Activated CD4-positive, CD25-positive, alpha-beta regulatory T cell (primary cell): ENCODE measurements around the gene SSRP1.
"Not testable (repeated sequence)": the region's sequence is repeated elsewhere in the genome, so short reads cannot be mapped to it uniquely, and the experiment has no call there.

Experiments used
- DNase-seq, 4 experiments: peaks; one replicate each; lab custom pipeline; 2025; lab: John Stamatoyannopoulos, UW

The SSRP1 gene, protein sequence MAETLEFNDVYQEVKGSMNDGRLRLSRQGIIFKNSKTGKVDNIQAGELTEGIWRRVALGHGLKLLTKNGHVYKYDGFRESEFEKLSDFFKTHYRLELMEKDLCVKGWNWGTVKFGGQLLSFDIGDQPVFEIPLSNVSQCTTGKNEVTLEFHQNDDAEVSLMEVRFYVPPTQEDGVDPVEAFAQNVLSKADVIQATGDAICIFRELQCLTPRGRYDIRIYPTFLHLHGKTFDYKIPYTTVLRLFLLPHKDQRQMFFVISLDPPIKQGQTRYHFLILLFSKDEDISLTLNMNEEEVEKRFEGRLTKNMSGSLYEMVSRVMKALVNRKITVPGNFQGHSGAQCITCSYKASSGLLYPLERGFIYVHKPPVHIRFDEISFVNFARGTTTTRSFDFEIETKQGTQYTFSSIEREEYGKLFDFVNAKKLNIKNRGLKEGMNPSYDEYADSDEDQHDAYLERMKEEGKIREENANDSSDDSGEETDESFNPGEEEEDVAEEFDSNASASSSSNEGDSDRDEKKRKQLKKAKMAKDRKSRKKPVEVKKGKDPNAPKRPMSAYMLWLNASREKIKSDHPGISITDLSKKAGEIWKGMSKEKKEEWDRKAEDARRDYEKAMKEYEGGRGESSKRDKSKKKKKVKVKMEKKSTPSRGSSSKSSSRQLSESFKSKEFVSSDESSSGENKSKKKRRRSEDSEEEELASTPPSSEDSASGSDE

DNA sequence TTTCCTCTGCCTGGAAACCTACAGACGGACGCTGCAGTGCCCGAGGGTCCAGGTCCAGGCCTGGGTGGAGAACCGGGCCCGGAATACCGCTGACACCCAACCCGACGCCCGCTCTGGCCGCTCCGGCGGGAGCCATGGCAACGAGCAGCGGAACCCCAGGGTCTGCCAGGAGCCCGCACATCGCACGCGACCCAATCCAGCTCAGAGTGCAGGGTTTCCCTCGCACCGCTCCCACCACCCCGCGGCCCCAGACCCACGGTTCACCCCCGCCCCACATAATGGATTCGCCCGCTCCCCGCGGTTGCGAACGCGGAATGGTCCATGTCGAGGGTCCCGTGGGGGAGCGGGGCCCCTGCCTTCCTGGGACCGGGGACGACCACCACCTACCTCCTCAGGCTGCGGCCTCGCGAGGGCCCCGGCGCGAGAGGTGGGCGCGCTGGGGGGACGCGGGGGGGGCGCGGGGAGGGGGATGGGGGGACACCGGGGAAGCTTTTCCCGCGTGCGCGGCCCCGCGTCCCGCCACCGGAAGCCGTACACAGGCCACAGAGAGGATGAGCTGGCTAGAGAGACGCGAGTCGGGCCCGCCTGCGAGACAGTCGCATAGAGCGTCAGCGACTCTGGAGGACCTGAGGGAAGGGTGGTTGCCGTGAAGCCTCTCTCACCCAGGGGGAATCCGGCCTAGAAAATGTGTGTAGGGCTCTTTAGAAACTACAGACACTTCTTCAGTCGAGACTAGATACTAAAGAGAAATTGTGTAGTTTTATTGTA lies at the start of gene SSRP1:
Gene SSRP1, minus strand, starts transcription at position 550 of the 768 bp plus-strand sequence. CDS start 771 bp downstream, outside the sequence.
- DNase-seq: peak; percentile 61 to 80 (median 74)

DNA sequence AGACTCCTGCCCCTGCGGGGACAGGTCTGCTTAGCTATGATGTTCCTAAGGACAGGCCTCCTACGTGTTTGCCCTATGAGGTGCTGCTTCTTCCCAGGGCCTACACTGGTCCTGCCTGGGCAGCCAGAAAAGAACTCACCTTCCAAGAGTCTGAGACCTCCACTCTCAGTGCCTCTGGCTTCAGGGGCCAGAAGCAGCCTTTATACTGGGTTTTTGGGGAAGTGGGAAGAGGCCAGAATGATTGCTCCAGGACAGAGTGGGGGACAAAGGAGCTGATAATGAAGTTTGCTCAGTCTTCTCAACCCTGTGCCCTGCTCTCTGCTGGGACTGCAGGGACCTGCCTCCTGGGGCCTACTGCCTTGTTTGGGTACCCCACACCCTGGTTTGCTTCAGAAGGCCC lies 45.3 kb upstream of the SSRP1 start, which contains the start of gene PRG3:
Gene PRG3, minus strand, starts transcription at position 176 of the 400 bp plus-strand sequence. CDS start 442 bp downstream, outside the sequence.
- no peak for DNase-seq

DNA sequence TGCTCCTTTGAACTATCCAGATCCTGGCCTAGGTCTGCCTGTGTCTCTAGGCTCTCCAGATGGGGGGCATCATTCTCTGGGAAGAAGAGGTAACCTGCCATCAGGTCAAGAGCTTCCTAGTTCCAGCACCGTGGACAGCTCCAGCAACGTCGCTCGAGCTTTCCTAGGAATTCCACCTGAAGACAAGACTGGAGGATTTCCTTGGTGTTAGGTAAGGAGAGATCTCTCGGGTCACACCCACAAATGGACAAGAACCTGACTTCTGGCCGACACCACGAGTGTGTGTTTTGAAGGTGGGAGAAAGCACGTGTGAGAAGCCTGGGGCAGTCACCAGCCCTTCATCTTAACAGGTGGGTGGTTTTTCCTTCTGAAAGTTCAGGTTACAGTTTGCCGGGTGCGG lies 44.0 kb upstream of the SSRP1 start:
- DNase-seq: no peak

DNA sequence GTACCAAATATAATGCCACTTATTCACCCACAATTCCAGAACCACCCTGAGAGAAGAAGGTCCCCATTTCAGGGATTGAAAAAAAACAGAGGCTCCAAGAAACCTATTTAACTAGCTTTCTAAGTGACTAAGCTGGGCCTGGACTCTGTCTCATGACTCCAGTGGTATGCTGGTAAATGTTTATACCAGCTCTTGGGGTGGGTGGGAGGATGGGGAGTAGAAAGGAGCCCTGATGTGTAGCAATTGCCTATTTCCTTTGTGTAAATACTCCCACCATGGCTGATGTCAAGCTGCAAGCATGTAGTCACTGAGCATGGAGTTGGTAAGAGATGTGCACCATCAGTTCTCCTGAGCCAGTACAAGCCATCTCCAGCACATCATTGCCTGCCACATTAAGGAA lies 42.5 kb upstream of the SSRP1 start:
- no peak for DNase-seq

DNA sequence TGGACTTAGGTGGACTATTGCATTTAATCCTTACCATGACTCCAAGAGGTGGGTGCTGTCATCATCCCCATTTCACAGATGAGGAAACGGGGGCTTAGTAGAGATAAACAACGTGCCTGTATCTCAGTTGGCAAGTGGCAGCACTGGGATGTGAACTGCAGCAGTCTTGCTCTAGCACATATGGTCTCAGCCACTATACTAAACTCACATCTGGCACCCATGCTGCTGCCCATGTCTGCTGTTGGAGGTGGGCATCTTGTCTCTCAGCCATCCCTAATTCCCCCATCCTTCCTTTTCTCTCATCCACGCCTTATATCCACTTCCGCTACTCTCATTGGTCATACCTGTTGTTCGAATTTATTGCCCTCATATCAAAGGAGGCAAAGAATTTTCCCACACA lies 41.4 kb upstream of the SSRP1 start:
- DNase-seq: no peak

DNA sequence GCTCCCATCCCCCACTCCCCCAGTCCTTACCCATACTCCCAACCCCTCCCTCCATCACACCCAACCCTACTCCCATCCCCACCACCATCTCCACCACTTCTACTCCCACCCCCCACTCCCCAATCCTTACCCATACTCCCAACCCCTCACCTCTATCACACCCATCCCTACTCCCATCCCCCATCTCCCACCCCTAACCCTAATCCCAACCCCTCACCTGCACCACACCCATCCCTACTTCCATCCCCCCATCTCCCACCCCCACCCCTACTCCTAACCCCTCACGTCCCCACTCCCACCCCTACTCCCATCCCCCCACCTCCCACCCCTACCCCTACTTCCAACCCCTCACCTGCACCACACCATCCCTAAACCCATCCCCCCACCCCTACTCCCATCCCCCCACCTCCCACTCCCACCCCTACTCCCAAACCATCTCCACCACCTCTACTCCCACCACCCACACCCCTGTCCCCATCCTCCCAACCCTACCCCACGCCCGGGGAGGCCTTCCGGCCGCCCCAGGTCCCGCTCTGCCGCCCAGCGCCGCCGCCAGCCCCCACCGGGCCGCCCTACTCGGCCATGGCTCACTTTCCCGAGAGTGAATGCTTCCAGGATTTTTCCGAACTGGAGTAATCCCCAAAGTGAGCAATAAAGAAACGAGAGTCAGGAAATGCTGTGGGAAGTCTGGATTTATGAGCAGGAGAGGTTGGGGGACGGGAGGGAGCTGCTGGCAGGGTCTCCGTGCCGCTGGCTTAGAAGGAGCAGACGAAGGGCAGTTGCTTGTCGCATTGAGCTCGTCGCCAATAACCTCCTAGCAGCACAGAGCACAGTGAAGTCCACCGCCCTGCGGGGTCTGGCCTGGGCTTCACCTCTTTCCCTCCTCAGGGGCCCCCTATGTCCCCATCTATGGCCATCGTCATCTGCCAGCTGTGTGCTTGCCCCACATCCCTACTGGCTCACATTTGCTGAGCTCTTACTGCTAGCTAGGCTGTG lies 40.7 kb upstream of the SSRP1 start:
- no peak for DNase-seq

DNA sequence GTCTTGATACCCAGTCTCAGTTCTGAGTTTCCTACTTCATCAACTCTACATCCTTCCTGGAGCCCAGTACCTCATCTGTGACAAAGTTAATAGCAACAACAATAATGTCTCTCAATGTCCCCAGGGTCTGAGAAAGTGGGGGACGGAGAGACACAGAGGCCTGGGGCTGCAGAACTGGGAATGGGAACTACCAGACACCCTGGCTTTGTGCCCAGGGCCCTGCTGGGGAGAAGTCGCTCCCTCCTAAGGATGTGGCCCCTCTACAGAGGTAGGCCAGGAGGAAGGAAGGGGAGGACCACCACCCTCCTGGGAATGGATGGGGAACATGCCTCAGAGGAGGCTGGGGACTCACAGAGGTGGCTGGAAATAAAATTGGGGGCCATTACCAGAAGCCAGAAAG lies 39.8 kb upstream of the SSRP1 start:
- DNase-seq: no peak

DNA sequence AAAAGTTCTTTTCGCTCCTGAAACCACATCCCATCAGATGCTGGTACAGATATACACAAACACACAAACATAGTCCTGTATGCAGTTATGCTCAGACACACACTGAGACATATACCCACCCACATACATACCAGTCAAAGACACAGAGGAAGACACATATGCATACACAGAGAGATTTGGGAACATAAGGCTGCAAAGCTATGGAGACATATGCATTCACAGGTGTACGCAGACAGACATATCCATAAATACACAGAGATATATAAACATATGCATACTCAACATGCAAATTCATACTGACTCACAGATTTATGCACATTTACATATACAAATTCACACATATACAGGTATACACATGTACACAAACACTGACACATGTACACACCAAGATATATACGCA lies 39.3 kb upstream of the SSRP1 start:
- DNase-seq: no peak

DNA sequence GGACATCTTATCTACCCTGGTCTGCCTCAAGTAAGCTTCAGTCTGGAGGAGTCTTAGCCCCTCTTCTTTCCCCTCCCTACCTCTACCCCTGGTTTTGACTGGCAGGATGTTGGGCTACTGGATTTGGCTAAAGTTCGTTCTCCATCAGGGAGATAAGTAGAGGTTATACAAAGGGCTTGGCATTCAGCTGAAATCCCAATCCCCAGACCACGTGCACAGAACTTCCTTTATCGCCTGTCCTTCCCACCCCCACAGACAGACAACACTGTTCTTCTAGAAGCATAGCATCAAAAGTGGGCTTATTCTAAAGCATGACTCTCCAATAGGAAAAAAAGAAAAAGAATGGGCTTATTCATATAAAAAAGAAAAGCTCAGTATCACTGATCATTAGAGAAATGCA lies 37.5 kb upstream of the SSRP1 start:
- DNase-seq: no peak

DNA sequence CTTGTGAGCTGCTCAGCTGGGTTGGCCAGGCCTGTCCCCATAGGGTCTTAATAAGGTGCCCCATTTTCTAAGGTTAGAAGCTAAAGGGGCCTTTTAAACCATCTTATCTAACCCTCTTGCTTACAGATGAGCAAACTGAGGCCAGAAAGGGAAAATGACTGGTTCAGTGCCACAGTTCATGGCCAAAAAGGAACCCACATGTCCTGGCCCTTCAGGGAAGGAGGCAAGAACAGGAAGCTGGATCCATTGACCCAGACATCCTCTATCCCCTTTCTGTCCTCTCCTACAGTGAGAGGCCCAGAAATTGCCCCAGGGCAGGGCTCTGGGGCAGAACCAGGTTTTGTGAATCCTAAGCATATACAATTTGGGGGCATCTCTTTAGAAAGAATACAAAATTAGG lies 35.2 kb upstream of the SSRP1 start:
- no peak for DNase-seq

DNA sequence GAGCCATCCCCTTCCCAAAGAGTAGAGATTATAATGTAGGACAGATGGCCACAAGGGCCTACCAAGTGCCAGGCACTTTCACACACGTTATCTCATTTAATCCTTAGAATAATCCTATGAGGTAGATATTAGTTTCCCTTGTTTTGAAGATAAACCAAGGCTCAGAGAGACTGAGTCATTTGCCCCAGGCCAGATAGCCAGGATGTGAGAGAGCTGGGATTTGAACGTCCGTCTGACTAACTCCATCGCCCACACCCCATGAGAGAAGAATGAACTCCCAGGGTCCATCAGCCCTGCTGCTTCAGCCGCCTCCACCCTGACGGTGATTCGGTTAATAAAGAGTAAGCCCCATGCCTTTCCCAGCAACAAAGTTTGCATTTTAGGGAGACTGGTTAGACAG lies 34.6 kb upstream of the SSRP1 start:
- DNase-seq: no peak

DNA sequence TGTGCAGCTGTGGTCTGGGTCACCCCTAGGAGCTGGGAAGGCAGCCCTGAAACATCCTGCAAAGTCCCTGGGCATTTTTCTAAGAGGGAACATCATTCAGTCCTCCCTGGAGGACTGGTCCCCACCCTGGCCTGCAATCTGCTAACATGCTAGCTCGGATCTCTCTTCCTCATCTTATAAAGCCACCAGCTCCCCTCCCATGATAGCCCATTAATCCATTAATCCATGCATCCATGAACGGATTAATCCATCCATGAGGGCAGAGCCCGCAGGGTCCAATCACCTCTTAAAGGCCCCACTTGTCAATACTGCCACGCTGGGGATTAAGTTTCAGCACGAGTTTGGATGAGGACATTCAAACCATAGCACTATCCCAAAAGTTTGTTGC lies 33.1 kb upstream of the SSRP1 start:
- no peak for DNase-seq

DNA sequence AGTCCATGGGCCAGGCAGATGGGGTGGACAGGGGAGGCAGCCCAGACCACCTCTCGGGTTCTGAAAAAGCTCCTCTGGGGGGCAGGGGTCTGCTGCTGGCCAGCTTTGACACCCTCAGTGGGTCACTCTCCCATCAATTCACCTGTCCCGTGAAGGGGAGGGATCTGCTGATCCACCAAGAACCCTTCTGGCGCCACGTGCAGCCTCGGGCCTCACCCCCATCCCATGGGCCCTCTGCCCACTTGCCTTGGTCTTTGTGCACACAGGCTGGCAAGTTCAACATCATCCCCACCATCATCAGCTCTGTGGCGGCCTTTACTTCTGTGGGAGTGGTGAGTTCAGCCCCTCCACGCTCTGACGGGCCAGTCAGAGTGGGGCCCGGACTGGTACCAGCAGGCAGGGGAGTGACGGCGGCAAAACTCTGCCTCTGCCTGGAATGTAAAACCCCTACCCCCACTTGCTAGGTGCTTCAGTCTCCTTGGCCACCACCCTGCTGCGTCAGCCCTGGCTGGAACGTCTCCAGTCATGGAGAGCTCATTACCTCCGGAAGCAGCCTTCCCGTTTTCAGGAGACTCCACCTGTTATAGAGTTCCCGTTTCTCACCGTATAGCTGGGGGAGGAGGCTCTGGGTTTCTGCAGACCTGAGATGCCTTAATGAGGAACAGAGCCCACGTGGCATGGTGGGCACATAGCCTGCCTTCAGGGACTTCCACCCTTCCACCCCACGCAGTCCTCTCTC lies 32.6 kb upstream of the SSRP1 start:
- DNase-seq: no peak

DNA sequence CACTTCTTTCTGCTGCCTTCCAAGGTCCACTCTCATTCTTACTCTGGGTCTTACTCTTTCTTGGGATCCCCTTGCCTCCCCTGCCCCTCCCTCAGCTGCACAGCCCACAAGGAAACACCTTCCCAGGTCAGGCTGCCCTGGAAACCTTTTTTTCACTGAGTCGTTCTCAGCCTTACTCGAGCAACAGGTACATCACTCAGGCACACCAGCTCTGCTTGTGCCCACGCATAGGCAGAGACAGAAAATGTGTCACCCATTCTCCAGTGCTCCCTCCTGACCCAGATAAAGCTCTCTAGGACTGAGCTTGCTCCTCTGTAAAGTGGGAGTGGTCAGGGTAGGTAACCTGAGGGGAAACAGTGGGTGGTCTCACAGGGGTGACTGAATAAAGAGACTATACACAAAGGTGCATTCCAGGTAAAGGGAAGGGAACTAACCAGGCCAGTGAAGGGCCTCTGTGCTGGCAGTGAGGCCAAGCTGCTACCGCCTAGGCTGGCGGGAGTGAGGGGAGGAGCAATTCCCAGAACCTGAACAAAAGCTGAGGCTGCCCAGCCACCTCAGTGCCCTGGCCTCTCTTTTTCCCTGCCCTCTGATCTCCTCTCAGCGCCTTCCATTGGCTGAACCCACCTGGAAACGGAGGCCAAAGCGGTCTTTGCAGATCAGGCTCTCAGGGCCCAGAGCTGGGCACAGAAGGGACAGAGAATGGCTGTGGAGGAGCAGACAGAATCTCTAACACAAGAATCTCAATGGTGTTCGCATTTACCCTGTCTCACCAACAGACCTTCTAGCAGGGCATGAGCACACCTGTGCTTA lies 29.4 kb upstream of the SSRP1 start:
- no peak for DNase-seq

DNA sequence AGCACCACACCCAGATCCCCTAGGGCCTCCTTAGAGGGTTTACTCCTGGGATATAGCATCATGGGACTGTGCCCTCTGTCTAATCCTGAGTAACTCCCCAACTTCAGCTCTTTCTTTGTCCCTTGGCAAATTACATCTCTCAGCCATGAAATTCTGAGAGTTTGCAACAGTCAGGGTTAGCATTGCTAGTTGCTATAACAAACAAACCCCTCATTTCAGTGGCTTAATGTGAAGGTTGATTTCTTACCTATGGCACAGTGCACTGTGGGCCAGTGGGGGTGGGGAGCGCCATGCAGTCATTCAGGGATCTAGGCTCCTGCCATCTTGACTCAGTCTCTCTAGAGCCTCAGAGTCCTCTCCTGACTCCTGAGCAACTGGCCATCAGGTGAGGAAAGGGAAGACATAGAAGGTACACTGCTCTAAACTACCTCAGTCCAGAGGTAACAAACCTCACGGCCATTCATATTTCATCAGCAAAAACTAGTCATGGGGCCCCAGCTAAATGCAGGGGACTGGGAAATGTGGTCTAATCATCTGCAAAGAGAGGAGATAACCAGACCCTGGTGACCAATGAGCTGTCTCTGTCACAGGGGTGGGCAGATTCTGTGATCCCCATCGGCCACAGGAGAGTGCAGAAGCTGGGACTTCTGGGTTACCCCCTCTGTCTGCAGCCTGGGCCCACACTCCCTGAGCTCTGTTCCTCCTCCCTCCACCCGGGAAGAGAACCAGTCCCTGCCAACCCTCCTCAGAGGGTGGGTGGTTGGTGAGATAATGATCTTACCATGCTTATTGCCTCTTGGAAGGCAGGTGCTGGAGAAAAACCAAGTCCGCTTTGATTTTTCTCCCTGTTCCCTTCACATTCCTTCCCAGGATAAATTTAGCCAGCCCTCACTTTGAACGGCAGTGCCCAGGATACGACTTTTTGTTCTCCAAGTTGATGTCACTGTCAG lies 27.7 kb upstream of the SSRP1 start:
- DNase-seq: no peak

DNA sequence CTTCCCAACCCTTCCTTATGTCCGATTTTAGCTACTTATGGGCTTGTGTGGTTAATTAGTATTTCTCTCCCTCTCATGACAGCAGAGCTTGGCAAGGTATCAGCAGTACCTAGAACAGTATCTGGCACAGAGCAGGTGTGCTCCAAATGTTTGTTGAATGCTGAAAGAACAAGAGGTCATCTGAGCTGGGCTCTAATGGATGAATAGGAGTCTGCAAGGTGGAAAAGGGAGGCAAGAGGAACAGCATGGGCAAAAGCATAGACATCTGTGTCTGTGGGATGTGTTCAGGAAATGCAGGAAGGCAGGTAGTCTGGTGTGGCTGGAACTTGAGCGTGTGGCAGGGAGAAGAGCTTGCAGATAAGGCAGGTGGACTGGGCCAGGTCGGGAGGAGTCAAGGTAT lies 26.2 kb upstream of the SSRP1 start:
- no peak for DNase-seq

DNA sequence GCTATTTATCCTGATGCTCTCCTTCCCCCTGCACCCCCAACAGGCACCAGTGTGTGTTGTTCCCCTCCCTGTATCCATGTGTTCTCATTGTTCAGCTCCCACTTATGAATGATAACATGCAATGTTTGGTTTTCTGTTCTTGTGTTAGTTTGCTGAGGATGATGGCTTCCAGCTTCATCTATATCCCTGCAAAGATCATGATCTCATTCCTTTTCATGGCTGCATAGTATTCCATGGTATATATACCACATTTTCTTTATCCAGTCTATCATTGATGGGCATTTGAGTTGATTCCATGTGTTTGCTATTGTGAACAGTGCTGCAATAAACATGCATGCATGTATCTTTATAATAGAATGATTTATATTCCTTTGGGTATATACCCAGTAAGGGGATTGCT lies 25.7 kb upstream of the SSRP1 start:
- not testable (repeated sequence) for DNase-seq

DNA sequence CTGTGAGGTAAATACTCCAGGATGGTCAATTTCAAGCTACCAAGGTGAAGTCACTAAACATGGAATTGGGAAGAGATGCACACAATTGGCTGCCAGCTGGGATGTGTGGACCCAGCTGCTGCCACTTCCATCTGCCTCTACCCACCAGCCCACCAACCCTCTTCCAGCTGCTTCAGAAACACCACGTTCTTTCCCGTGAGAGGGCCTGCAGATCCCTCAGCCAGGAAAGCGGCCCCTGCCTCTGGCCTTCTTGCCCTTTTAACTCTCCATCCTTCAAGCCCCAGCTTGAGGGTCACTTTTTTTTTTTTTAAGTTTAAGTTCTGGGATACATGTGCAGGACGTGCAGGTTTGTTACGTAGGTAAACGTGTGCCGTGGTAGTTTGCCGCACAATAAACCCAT lies 25.3 kb upstream of the SSRP1 start:
- no peak for DNase-seq
